ENCODE results near the gene SMPDL3B.
"Not testable (repeated sequence)": the region's sequence is repeated elsewhere in the genome, so short reads cannot be mapped to it uniquely, and the experiment has no call there.

The SMPDL3B gene

DNA sequence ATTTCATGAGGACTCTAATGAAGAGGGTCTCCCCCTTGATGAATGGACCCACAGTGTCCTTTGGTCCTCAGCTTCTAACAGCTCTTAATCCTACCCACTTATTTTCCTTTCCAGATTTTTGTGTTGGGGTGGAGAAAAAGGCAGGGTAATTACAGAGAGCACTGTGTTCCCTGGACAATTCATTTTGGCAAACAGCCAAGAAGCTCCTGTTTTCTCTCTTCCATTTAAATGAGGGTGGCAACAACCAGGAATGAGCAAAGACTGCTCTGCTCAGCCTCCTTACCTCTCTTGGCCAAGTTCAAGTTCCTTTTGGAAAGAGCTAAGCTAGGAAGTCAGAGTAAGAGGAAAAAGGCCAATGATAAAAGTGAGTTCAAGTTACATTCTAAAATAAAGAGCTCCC is 36.9 kb downstream of the SMPDL3B start:
- DNase-seq = no peak

DNA sequence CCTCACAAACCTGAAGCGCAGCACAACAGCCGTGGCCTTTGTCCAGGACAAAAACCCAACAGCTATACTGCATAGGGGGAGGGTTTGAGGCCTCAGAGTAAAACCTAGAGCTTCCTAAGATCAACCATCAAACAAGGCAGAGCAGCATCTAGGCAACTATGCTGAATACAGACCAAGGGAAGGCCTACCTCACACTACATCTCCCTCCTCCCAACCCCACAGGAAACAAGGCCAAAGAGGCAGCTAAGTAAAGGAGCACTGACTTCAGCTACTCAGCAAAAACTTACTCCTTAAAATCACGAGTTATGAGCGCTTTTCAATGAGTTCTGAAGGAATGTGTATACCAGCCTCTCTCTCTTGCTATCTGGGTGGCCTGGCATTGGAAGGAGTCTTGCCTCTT is 37.3 kb downstream of the SMPDL3B start:
- no peak for DNase-seq

- no peak for DNase-seq
Observed at GRCh38 chr1:27973771-27974416, 39.1 kb downstream of the SMPDL3B start.

DNA sequence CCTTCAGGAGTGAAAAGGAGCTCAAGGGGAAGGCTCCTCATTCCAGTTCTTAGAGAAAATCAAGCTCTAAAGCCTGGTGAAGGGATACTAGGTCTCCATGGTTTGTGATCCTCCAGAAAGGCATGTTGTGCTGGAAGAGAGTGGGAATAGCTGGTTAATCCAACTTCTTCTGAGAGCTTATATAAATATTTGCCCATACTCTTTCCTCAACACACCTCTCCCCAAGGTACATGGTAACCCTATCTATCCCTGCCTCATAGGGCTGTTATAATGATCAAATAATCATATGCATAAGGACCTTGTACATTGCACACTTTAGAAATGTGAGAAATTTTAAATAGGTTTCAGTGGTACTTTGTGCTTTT is 39.6 kb downstream of the SMPDL3B start:
- DNase-seq = no peak

DNA sequence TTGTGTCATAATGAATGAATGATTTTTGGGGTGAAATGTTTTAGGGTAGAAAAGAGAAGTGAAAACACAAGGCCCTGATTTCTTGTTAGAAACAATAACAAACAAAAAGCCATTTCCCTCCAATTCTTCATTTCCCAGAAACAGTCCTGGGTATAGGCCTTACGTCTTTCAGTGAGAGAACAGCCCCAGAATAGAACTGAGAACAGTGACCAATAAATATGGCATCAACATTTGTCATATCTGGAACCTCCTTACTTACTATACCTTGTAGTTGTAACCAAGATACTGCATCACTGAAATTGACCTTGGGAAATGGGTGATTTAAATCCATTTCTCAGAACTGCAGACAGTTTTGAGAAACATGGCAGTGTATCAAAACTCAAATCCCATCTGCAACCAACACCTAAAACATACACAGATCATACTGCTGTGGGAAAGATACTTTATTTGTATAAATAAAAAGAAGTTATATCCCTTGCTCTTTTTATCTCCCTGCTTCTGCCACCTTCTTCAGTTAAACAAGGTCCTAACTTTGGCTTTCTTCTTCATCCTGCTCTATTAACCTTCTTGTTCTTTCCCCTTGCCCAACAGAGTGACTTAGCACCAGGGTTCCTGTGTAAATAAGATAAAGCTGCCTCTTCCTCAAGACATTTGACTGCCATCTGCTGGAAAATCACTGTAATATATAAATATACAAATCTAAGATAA is 44.5 kb downstream of the SMPDL3B start:
- DNase-seq = no peak

- DNase-seq = no peak
Observed at GRCh38 chr1:27979859-27980201, 45.0 kb downstream of the SMPDL3B start.

DNA sequence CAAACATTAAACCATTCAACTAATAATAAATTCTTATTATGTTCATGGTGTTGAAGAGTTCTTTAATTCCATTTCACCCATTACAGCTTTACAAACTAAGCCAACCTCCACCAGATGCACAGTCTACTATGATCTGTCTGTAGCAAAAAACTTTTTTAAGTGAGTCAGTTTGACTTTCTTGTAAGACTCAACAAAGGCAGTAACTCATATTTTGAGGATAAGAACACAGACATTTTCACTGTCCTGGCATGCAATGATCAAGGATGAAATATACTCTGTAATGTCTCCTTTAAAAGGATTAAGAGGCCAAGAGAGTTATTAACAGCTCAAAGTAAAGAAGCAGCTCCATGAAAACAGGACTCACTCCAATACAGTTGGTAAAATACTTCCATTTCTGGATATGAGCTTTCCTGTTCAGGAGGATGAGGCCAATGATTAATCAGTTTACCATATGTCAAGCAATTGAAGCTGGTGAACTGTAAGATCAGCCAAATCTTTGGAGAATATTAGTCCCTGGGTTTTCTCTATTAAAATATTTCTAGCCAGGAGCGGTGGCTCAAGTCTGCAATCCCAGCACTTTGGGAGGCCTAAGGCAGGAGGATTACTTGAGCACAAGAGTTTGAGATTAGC is 45.5 kb downstream of the SMPDL3B start:
- no peak for DNase-seq

- DNase-seq = no peak
Observed at GRCh38 chr1:27981145-27981544, 46.3 kb downstream of the SMPDL3B start.

DNA sequence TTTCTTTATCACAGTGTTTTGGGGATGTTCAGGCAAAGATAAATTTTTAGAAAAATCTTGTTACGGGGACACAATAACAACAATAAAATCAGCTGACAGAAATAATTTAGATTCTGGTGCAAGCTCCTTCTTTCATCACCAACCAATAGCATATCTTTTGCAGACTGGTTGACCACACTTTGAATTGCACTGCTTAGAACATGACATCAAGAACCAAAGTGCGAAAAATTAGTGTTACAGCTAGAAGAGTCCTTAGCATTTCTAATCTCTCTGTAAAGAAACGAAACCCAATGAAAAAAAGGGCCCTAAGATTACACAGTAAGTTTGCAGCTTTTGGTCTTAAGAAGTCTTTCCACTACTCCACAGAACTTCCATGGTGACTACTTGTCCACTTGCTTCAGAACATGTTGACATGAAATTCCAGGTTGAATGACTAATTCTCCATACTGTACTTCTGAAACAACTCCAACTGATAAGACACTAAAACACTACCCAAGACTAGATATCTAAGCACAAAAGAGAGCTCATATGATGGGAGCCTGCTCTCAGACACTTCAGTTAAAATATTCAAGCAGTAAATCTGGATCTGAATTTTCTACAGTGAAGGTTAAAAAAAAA is 56.2 kb downstream of the SMPDL3B start:
- DNase-seq = no peak

- DNase-seq = peak; percentile 47
Observed at GRCh38 chr1:27992276-27992675, 57.5 kb downstream of the SMPDL3B start.

DNA sequence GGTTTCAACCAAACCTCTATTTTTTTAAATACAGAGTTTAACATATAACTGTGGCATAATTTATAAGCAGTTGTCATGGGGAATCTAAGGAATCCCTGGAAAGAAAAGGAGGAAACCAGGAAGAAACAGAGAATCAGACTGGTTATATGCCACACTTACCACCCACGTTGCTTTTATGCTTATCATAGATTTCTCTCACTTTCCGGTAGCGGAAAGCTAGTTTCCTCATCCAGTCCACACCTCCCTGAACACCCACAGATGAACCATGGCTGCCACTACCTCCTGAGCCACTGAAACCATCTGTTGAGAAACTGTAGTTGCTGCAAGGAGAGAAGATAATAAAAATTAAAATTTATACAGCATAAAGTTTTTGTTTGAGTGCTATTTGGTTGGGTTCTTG is 58.4 kb downstream of the SMPDL3B start:
- DNase-seq = no peak

DNA sequence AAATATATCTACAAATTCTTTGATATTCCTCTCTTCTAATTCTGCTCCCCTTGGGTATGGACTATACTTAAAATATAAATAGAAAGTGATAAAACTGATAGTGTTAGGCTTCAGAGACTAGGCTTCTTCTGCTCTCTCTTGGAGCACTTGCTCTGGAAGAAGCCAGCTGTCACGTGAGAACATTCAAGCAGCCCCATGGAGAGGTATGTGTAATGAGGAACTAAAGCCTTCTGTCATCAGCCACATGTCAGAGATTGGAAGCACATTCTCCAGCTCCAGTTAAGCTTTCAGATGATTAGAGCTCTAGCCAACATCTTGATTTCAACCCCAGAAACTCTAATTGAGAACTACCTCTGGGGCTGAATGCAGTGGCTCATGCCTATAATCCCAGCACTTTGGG is 59.3 kb downstream of the SMPDL3B start:
- DNase-seq = no peak

GRCh38 chr1:27994526-27994925 is 59.7 kb downstream of the SMPDL3B start:
- not testable (repeated sequence) for DNase-seq

DNA sequence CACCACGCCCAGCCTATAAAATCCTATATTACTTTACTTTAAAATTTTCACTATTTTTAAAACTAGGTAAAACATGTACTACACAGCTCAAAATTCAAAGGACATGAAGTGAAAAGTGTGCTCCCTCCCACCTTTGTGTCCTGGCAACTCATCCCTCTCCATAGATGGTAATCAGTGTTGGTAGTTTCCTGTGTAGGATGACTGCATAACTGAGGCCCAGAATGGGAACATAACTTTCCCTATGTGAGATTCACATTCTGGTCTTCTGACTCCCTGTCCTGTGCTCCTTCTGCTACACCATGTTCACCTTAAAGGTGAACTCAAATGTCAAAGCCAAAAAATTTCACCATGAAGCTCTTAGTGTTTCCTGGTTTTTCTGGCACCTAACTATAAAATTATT is 64.3 kb downstream of the SMPDL3B start:
- DNase-seq = no peak

GRCh38 chr1:28002600-28002999 is 67.8 kb downstream of the SMPDL3B start:
- DNase-seq = no peak

DNA sequence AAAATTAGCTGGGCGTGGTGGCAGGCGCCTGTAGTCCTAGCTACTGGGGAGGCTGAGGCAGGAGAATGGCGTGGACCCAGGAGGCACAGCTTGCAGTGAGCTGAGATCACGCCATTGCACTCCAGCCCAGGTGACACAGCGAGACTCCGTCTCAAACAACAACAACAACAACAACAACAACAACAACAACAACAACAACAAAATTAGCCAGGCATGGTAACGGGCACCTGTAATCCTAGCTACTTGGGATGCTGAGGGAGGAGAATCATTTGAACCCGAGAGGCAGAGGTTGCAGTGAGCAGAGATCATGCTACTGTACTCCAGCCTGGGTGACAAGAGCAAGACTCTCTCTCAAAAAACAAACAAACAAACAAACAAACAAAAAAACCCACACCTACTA is 68.3 kb downstream of the SMPDL3B start:
- DNase-seq = not testable (repeated sequence)

Measured in effector CD4-positive, alpha-beta T cell (primary cell).